Chondrocyte (in vitro differentiated cells): Measurements from ENCODE around the gene RNF19B. TPM values are rescaled to one million over a fixed set of nuclear protein-coding genes. Genes with fewer than 3 reads are reported as not detected.
A peak's percentile ranks its signal among the peaks of the same experiment; 100 is the strongest.

ENCODE experiments used
- DNase-seq: peaks from one replicate; pipeline ENCODE4 v3.0.0; 2021; ENCODE audit warnings: mixed read lengths, low spot score
- H3K27ac Mint-ChIP-seq: one replicate; pipeline ENCODE4 v1.8.0; 2021; ENCODE audit warnings: mild to moderate bottlenecking, moderate library complexity, mixed read lengths; ENCODE audit not compliant: unreplicated experiment
- H3K27me3 Mint-ChIP-seq: 2 replicates; pipeline ENCODE4 v1.8.0; 2021; ENCODE audit warnings: low read depth, mixed read lengths
- H3K36me3 Mint-ChIP-seq: 2 replicates; pipeline ENCODE4 v1.8.0; 2021; ENCODE audit warnings: low read depth, mixed read lengths
- H3K4me1 Mint-ChIP-seq: 2 replicates; pipeline ENCODE4 v1.8.0; 2021; ENCODE audit warnings: low read depth, mild to moderate bottlenecking, mixed read lengths
- H3K4me3 Mint-ChIP-seq: one replicate; pipeline ENCODE4 v1.8.0; 2021; ENCODE audit warnings: mild to moderate bottlenecking, moderate library complexity, mixed read lengths; ENCODE audit not compliant: unreplicated experiment
- H3K9me3 Mint-ChIP-seq: 2 replicates; pipeline ENCODE4 v1.8.0; 2021; ENCODE audit warnings: low read depth, mixed read lengths
- total RNA-seq: library from RNA; stranded (reverse); gene quantifications from 3 replicates; pipeline ENCODE4 v1.2.1, GENCODE V29; 2021
- TF ChIP-seq, protein P1 (sequence below): fragments of 200-600 bp; sonication (generic); IDR thresholded peaks from 2 replicates; pipeline ENCODE4 v1.5.0; 2021; ENCODE audit warnings: antibody characterized with exemption, mild to moderate bottlenecking, moderate library complexity

Gene RNF19B
- total RNA-seq, 1 donor from 2014 or later, result 17.4 TPM

DNA sequence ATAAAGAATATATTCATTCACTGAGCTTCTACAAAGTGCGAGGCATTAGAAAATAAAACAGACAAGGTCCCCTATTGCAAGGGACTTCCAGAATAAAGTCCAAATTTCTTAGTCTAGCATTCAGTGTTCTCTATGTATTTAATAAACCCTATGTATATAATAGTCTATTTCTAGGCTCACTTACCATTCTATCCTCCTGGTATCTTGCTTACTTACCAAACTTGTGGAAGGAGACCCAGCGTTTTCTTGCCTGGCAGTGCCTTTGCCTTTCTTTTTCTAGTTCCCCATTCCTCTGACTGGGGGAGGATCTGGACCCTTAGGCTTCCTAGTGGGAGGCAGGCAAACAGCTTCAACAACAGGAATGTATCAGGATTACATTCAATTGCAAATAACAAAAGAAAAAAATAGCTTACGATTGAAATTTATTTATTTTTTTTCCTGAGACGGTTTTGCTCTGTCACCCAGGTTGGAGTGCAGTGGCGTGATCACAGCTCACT, 690 bp upstream of the RNF19B start:
- H3K4me1 Mint-ChIP-seq, result peaks cover 44% of the 10 kb centered on the region
- H3K9me3 Mint-ChIP-seq, result no peaks in the 10 kb centered on the region
- peak overlapping the region; percentile 12 for H3K27ac Mint-ChIP-seq
- no peaks in the 10 kb centered on the region for H3K27me3 Mint-ChIP-seq
- no peak for DNase-seq
- H3K36me3 Mint-ChIP-seq, result no peaks in the 10 kb centered on the region
- TF ChIP-seq, protein P1, sequence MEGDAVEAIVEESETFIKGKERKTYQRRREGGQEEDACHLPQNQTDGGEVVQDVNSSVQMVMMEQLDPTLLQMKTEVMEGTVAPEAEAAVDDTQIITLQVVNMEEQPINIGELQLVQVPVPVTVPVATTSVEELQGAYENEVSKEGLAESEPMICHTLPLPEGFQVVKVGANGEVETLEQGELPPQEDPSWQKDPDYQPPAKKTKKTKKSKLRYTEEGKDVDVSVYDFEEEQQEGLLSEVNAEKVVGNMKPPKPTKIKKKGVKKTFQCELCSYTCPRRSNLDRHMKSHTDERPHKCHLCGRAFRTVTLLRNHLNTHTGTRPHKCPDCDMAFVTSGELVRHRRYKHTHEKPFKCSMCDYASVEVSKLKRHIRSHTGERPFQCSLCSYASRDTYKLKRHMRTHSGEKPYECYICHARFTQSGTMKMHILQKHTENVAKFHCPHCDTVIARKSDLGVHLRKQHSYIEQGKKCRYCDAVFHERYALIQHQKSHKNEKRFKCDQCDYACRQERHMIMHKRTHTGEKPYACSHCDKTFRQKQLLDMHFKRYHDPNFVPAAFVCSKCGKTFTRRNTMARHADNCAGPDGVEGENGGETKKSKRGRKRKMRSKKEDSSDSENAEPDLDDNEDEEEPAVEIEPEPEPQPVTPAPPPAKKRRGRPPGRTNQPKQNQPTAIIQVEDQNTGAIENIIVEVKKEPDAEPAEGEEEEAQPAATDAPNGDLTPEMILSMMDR, result no peak
- peak overlapping the region; percentile 72 for H3K4me3 Mint-ChIP-seq

DNA sequence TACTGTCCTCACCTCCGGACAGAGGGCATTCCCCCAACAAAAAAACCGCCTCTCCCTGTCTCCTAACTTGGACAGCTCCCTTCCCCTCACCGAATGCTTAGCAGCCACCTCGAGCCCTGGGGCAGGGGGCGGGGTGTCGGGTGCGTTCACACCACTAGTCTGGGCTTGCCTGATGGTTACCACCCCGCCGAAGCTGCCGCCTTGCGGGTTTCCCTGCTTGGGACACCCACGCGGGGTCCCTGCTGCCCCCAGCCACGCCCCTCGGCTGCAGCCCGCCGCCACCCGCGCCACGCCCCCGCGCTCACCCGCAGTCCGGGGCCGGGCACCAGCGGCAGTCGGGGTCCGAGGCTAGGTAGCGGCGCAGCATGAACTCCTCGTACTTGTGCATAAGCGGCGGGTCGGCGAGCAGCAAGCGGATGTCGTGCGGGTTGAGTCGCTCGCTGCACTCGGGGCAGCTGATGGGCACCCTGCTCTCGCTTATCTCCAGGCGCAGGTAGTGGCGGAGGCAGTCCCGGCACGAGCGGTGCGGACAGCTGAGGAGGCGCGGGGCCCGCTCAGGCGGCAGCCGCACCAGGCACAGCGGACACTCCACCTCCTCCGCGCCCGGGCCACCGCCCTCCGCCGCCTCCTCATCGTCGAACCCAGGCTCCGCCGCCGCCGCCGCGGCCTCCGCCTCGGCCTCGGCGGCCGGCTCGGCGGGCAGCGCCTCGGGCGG, 706 bp downstream of the RNF19B start:
- H3K27ac Mint-ChIP-seq, result peak overlapping the region; percentile 41
- TF ChIP-seq, protein P1, result no peak

DNA sequence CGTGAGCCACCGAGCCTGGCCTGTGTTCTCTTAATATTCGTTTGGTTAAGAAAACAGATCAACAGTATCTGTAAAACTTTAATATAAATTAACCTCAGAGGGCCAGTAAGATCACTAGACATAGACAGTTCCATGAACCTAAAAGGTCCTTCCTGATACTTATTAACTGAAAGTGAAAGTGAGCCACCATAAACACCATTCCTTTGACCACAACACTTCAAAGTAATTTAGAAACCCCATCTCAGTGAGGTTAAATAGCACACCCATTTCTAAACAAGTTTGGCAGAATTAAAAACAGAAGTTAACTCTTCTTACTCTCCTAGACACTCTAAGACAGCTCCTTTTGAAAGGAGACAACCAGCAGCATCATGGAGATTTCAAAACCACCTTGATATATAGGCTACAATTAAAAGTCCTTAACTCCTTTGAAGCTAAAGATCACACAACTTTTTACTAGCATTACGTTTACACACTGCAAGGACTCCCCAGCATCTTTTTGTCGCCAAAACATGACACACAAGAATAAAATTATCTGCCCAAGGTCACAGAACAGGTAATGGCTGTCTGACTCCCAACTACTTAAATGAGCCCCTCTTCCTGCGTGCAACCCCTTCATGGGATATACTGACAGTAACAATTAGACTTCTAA, 2.2 kb downstream of the RNF19B start:
- Mint-ChIP-seq H3K27ac (no peak overlapping the region), H3K4me3 (peak overlapping the region; percentile 82), H3K36me3 (no peaks in the 10 kb centered on the region), H3K9me3 (no peaks in the 10 kb centered on the region), H3K27me3 (no peaks in the 10 kb centered on the region), H3K4me1 (peaks cover 34% of the 10 kb centered on the region)
- DNase-seq, result no peak
- TF ChIP-seq, protein P1, result no peak

More for the DNA sequence above, 706 bp downstream of the RNF19B start:
- H3K27me3 Mint-ChIP-seq, result no peaks in the 10 kb centered on the region
- DNase-seq, result no peak
- H3K4me3 Mint-ChIP-seq, result peak overlapping the region; percentile 82
- no peaks in the 10 kb centered on the region for H3K9me3 Mint-ChIP-seq
- peaks cover 44% of the 10 kb centered on the region for H3K4me1 Mint-ChIP-seq
- no peaks in the 10 kb centered on the region for H3K36me3 Mint-ChIP-seq

- H3K4me1 Mint-ChIP-seq, result peaks cover 34% of the 10 kb centered on the region
- no peak overlapping the region for H3K27ac Mint-ChIP-seq
- no peaks in the 10 kb centered on the region for H3K27me3 Mint-ChIP-seq
- no peak overlapping the region for H3K4me3 Mint-ChIP-seq
- no peaks in the 10 kb centered on the region for H3K36me3 Mint-ChIP-seq
- TF ChIP-seq, protein P1, result no peak
- no peaks in the 10 kb centered on the region for H3K9me3 Mint-ChIP-seq
- DNase-seq, result no peak
Observed at GRCh38 chr1:32960819-32961355, 3.7 kb downstream of the RNF19B start.

DNA sequence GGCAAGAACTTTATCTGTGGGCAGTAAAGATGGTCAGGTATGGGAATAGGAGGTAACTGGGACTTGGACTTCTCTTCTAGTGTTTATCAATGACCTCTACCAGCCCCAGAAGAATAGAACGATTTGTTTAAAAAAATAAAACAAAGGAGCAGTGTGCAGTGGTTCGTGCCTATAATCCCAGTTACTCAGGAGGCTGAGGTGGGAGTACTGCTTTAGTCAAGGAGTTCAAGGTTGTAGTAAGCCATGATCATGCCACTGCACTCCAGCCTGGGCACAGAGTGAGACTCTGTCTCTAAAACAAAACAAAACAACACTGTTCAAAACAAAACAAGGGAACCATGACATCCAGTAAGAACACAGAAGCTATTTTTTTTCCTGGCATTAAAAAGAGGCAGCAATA, 4.3 kb downstream of the RNF19B start:
- TF ChIP-seq, protein P1, result no peak
- peaks cover 34% of the 10 kb centered on the region for H3K4me1 Mint-ChIP-seq
- H3K9me3 Mint-ChIP-seq, result no peaks in the 10 kb centered on the region
- no peak overlapping the region for H3K4me3 Mint-ChIP-seq
- no peaks in the 10 kb centered on the region for H3K27me3 Mint-ChIP-seq
- H3K27ac Mint-ChIP-seq, result no peak overlapping the region
- DNase-seq, result no peak
- H3K36me3 Mint-ChIP-seq, result no peaks in the 10 kb centered on the region
